Mesendoderm (in vitro differentiated cells): ENCODE data around the gene NRP2.

Experiments
- DNase-seq: peaks from one replicate; pipeline ENCODE4 v3.0.0; 2013
- H2AK5ac ChIP-seq: 2 replicates; pipeline ENCODE4 v1.6.1; 2013; ENCODE audit warnings: low read length, inconsistent platforms
- H2BK120ac ChIP-seq: 2 replicates; pipeline ENCODE4 v1.6.1; 2013; ENCODE audit warnings: low read depth, mild to moderate bottlenecking, low read length, moderate library complexity, mixed read lengths
- H2BK15ac ChIP-seq: replicated peaks from 2 replicates; pipeline ENCODE4 v1.6.1; 2013; ENCODE audit warnings: low read depth, mild to moderate bottlenecking, moderate library complexity
- H2BK5ac ChIP-seq: 2 replicates; pipeline ENCODE4 v1.6.1; 2013; ENCODE audit warnings: low read length, inconsistent platforms
- H3K18ac ChIP-seq: 2 replicates; pipeline ENCODE4 v1.6.1; 2013; ENCODE audit warnings: mild to moderate bottlenecking, low read length, mixed read lengths
- H3K23ac ChIP-seq: one replicate; pipeline ENCODE4 v1.6.1; 2013; ENCODE audit warnings: low read length
- H3K27ac ChIP-seq: 2 replicates; pipeline ENCODE4 v1.5.1; 2013; ENCODE audit warnings: low read depth, mild to moderate bottlenecking, inconsistent platforms, low read length, moderate library complexity
- H3K27me3 ChIP-seq: 2 replicates; pipeline ENCODE4 v1.6.1; 2013; ENCODE audit warnings: low read length, control low read depth, mild to moderate bottlenecking, inconsistent platforms; ENCODE audit not compliant: insufficient read depth, poor library complexity
- H3K36me3 ChIP-seq: 2 replicates; pipeline ENCODE4 v1.6.1; 2013; ENCODE audit warnings: low read length, inconsistent platforms; ENCODE audit not compliant: control insufficient read depth, insufficient read depth
- H3K4ac ChIP-seq: one replicate; pipeline ENCODE4 v1.6.1; 2013; ENCODE audit warnings: low read depth, mild to moderate bottlenecking, low read length, moderate library complexity
- H3K4me1 ChIP-seq: 2 replicates; pipeline ENCODE4 v1.6.1; 2013; ENCODE audit warnings: low read depth, low read length, inconsistent platforms; ENCODE audit not compliant: control insufficient read depth
- H3K4me2 ChIP-seq: 2 replicates; pipeline ENCODE4 v1.6.1; 2013; ENCODE audit warnings: low read length
- H3K4me3 ChIP-seq: 2 replicates; pipeline ENCODE4 v1.5.1; 2013; ENCODE audit warnings: mild to moderate bottlenecking, low read length
- H3K56ac ChIP-seq: one replicate; pipeline ENCODE4 v1.6.1; 2013; ENCODE audit warnings: low read length
- H3K79me1 ChIP-seq: 2 replicates; pipeline ENCODE4 v1.6.1; 2013; ENCODE audit warnings: low read length, inconsistent platforms
- H3K79me2 ChIP-seq: 2 replicates; pipeline ENCODE4 v1.6.1; 2013; ENCODE audit warnings: mild to moderate bottlenecking, low read length; ENCODE audit not compliant: control insufficient read depth, insufficient read depth
- H3K9ac ChIP-seq: 2 replicates; pipeline ENCODE4 v1.6.1; 2013; ENCODE audit warnings: low read length, inconsistent platforms
- H4K5ac ChIP-seq: one replicate; pipeline ENCODE4 v1.6.1; 2013; ENCODE audit warnings: low read length
- H4K8ac ChIP-seq: one replicate; pipeline ENCODE4 v1.6.1; 2013; ENCODE audit warnings: low read depth, mild to moderate bottlenecking, control low read depth, low read length, moderate library complexity
- WGBS: extraction: QIAGEN DNeasy Blood & Tissue Kit; methylation state at CpG from one replicate; pipeline ENCODE4 v1.1.7; 2013; ENCODE audit warnings: low lambda C conversion rate, missing lambda C conversion rate; ENCODE audit not compliant: insufficient coverage; ENCODE audit errors: extremely low coverage; 5-methylcytosine and 5-hydroxymethylcytosine counted together

NRP2 gene

GRCh38 chr2:205686056-205686782, 3.9 kb downstream of the NRP2 start:
- Histone ChIP-seq H2BK15ac (no peak overlapping the region), H4K8ac (peak overlapping the region; percentile 41), H4K5ac (no peak overlapping the region), H2BK120ac (peak overlapping the region; percentile 96), H3K23ac (peak overlapping the region; percentile 67), H3K18ac (peak overlapping the region; percentile 86), H3K4me3 (peak overlapping the region; percentile 56), H3K27ac (peak overlapping the region; percentile 92), H3K4ac (peak overlapping the region; percentile 96), H3K36me3 (no peaks in the 10 kb centered on the region), H3K27me3 (peaks cover 3% of the 10 kb centered on the region), H3K9ac (peak overlapping the region; percentile 79), H3K56ac (peak overlapping the region; percentile 93), H2AK5ac (no peak overlapping the region), H3K4me1 (peaks cover 15% of the 10 kb centered on the region), H2BK5ac (peak overlapping the region; percentile 56), H3K79me2 (peaks cover 11% of the 10 kb centered on the region), H3K79me1 (peaks cover 4% of the 10 kb centered on the region), H3K4me2 (peak overlapping the region; percentile 82)
- DNase-seq, result peak; percentile 70
- WGBS, result no CpG with 5 or more reads among the region's 45 CpGs

GRCh38 chr2:205686783-205687640, 4.7 kb downstream of the NRP2 start:
- peaks cover 12% of the 10 kb centered on the region for H3K4me1 ChIP-seq
- peaks cover 11% of the 10 kb centered on the region for H3K79me2 ChIP-seq
- no peak overlapping the region for H2AK5ac ChIP-seq
- H4K5ac ChIP-seq, result peak overlapping the region; percentile 25
- H3K56ac ChIP-seq, result peak overlapping the region; percentile 93
- peaks cover 3% of the 10 kb centered on the region for H3K27me3 ChIP-seq
- WGBS, result no CpG with 5 or more reads among the region's 28 CpGs
- H3K36me3 ChIP-seq, result no peaks in the 10 kb centered on the region
- no peak overlapping the region for H3K23ac ChIP-seq
- H3K79me1 ChIP-seq, result peaks cover 5% of the 10 kb centered on the region
- peak overlapping the region; percentile 77 for H3K4ac ChIP-seq
- no peak overlapping the region for H3K4me3 ChIP-seq
- peak; percentile 98 for DNase-seq
- no peak overlapping the region for H4K8ac ChIP-seq
- H2BK120ac ChIP-seq, result peak overlapping the region; percentile 83
- peak overlapping the region; percentile 82 for H3K4me2 ChIP-seq
- peak overlapping the region; percentile 92 for H3K27ac ChIP-seq
- peak overlapping the region; percentile 86 for H3K18ac ChIP-seq
- H2BK5ac ChIP-seq, result peak overlapping the region; percentile 85
- peak overlapping the region; percentile 79 for H3K9ac ChIP-seq
- H2BK15ac ChIP-seq, result no peak overlapping the region

GRCh38 chr2:205687641-205687956, 5.3 kb downstream of the NRP2 start:
- H4K8ac ChIP-seq, result no peak overlapping the region
- H3K36me3 ChIP-seq, result no peaks in the 10 kb centered on the region
- peak overlapping the region; percentile 75 for H3K4ac ChIP-seq
- H3K4me2 ChIP-seq, result no peak overlapping the region
- H3K18ac ChIP-seq, result peak overlapping the region; percentile 47
- no peak overlapping the region for H3K4me3 ChIP-seq
- H2BK120ac ChIP-seq, result peak overlapping the region; percentile 83
- H4K5ac ChIP-seq, result peak overlapping the region; percentile 25
- peak overlapping the region; percentile 52 for H2AK5ac ChIP-seq
- H2BK15ac ChIP-seq, result no peak overlapping the region
- peak overlapping the region; percentile 80 for H3K56ac ChIP-seq
- no peak overlapping the region for H3K23ac ChIP-seq
- DNase-seq, result peak; percentile 84
- H3K79me1 ChIP-seq, result peaks cover 5% of the 10 kb centered on the region
- peaks cover 11% of the 10 kb centered on the region for H3K79me2 ChIP-seq
- H2BK5ac ChIP-seq, result peak overlapping the region; percentile 85
- H3K4me1 ChIP-seq, result peaks cover 12% of the 10 kb centered on the region
- peak overlapping the region; percentile 79 for H3K9ac ChIP-seq
- peak overlapping the region; percentile 78 for H3K27ac ChIP-seq
- H3K27me3 ChIP-seq, result peaks cover 3% of the 10 kb centered on the region
- no CpG with 5 or more reads among the region's 3 CpGs for WGBS

GRCh38 chr2:205688417-205689200, 6.3 kb downstream of the NRP2 start:
- no CpG with 5 or more reads among the region's 4 CpGs for WGBS
- peak overlapping the region; percentile 1 for H3K27ac ChIP-seq

GRCh38 chr2:205689820-205690219, 7.5 kb downstream of the NRP2 start:
- no peaks in the 10 kb centered on the region for H3K27me3 ChIP-seq
- no peaks in the 10 kb centered on the region for H3K36me3 ChIP-seq
- no peak overlapping the region for H3K4ac ChIP-seq
- H2BK5ac ChIP-seq, result no peak overlapping the region
- no peak for DNase-seq
- peaks cover 13% of the 10 kb centered on the region for H3K4me1 ChIP-seq
- H3K4me2 ChIP-seq, result no peak overlapping the region
- no peak overlapping the region for H3K18ac ChIP-seq
- H4K5ac ChIP-seq, result no peak overlapping the region
- H3K9ac ChIP-seq, result no peak overlapping the region
- no peak overlapping the region for H4K8ac ChIP-seq
- H3K56ac ChIP-seq, result no peak overlapping the region
- no CpG with 5 or more reads among the region's 9 CpGs for WGBS
- no peak overlapping the region for H2AK5ac ChIP-seq
- H3K79me1 ChIP-seq, result peaks cover 3% of the 10 kb centered on the region
- H3K79me2 ChIP-seq, result peaks cover 2% of the 10 kb centered on the region
- no peak overlapping the region for H2BK15ac ChIP-seq
- no peak overlapping the region for H2BK120ac ChIP-seq
- no peak overlapping the region for H3K23ac ChIP-seq
- H3K27ac ChIP-seq, result no peak overlapping the region
- H3K4me3 ChIP-seq, result no peak overlapping the region

More at GRCh38 chr2:205688417-205689200, 6.3 kb downstream of the NRP2 start:
- Histone ChIP-seq H2AK5ac (no peak overlapping the region), H2BK15ac (no peak overlapping the region), H3K56ac (peak overlapping the region; percentile 0), H3K4ac (peak overlapping the region; percentile 43), H3K23ac (no peak overlapping the region), H3K4me1 (peaks cover 13% of the 10 kb centered on the region), H2BK120ac (peak overlapping the region; percentile 10), H3K4me2 (no peak overlapping the region), H3K79me2 (peaks cover 9% of the 10 kb centered on the region), H3K18ac (peak overlapping the region; percentile 71), H3K27me3 (peaks cover 3% of the 10 kb centered on the region), H3K36me3 (no peaks in the 10 kb centered on the region), H2BK5ac (no peak overlapping the region), H3K4me3 (no peak overlapping the region), H4K5ac (no peak overlapping the region), H3K79me1 (peaks cover 5% of the 10 kb centered on the region), H3K9ac (no peak overlapping the region), H4K8ac (no peak overlapping the region)
- peak; percentile 71 for DNase-seq
